Superior temporal gyrus (tissue), 1 donor: Measurements from ENCODE around the gene FBXO22.
A peak's percentile ranks its signal among the peaks of the same experiment; 100 is the strongest.
"Not testable (repeated sequence)": the region's sequence is repeated elsewhere in the genome, so short reads cannot be mapped to it uniquely, and the experiment has no call there.

Experiments
- DNase-seq: peaks from one replicate; pipeline ENCODE4 v3.0.0-alpha.2; 2016; ENCODE audit errors: extremely low spot score

The FBXO22 gene

GRCh38 chr15:75903331-75904239 is at the start of gene FBXO22:
Gene FBXO22, plus strand, starts transcription at chr15:75903878. Its CDS starts 86 bp downstream, at chr15:75903964.
- peak; percentile 87 for DNase-seq

GRCh38 chr15:75857886-75858285 is 45.8 kb upstream of the FBXO22 start:
- no peak for DNase-seq

GRCh38 chr15:75861750-75862402 is 41.8 kb upstream of the FBXO22 start:
- no peak for DNase-seq

GRCh38 chr15:75862796-75863195 is 40.9 kb upstream of the FBXO22 start:
- DNase-seq = no peak

- no peak for DNase-seq
Observed at GRCh38 chr15:75864213-75865059, 39.2 kb upstream of the FBXO22 start.

- not testable (repeated sequence) for DNase-seq
Observed at GRCh38 chr15:75866045-75866444, 37.6 kb upstream of the FBXO22 start.

- DNase-seq = no peak
Observed at GRCh38 chr15:75866916-75867315, 36.8 kb upstream of the FBXO22 start.

- DNase-seq = no peak
Observed at GRCh38 chr15:75867449-75867848, 36.2 kb upstream of the FBXO22 start.

GRCh38 chr15:75868019-75868418 is 35.7 kb upstream of the FBXO22 start:
- DNase-seq = no peak

- no peak for DNase-seq
Observed at GRCh38 chr15:75869446-75869845, 34.2 kb upstream of the FBXO22 start.

- not testable (repeated sequence) for DNase-seq
Observed at GRCh38 chr15:75871589-75871988, 32.1 kb upstream of the FBXO22 start.

GRCh38 chr15:75872403-75872990 is 31.2 kb upstream of the FBXO22 start:
- DNase-seq = no peak

GRCh38 chr15:75884041-75884440 is 19.6 kb upstream of the FBXO22 start:
- DNase-seq = no peak

GRCh38 chr15:75887178-75887577 is 16.5 kb upstream of the FBXO22 start:
- DNase-seq = no peak

- DNase-seq = no peak
Observed at GRCh38 chr15:75891895-75892294, 11.8 kb upstream of the FBXO22 start.

GRCh38 chr15:75895731-75896130 is 7.9 kb upstream of the FBXO22 start:
- no peak for DNase-seq

- DNase-seq = no peak
Observed at GRCh38 chr15:75900577-75900976, 3.1 kb upstream of the FBXO22 start.

- no peak for DNase-seq
Observed at GRCh38 chr15:75902129-75902557, 1.5 kb upstream of the FBXO22 start.

GRCh38 chr15:75905231-75905630 is 1.6 kb downstream of the FBXO22 start:
- DNase-seq = no peak

- not testable (repeated sequence) for DNase-seq
Observed at GRCh38 chr15:75910355-75910754, 6.7 kb downstream of the FBXO22 start.

GRCh38 chr15:75916978-75917377 is 13.3 kb downstream of the FBXO22 start:
- DNase-seq = no peak

GRCh38 chr15:75918135-75918534 is 14.5 kb downstream of the FBXO22 start:
- no peak for DNase-seq
